ENCODE data around the gene MAFF.

Gene MAFF

DNA sequence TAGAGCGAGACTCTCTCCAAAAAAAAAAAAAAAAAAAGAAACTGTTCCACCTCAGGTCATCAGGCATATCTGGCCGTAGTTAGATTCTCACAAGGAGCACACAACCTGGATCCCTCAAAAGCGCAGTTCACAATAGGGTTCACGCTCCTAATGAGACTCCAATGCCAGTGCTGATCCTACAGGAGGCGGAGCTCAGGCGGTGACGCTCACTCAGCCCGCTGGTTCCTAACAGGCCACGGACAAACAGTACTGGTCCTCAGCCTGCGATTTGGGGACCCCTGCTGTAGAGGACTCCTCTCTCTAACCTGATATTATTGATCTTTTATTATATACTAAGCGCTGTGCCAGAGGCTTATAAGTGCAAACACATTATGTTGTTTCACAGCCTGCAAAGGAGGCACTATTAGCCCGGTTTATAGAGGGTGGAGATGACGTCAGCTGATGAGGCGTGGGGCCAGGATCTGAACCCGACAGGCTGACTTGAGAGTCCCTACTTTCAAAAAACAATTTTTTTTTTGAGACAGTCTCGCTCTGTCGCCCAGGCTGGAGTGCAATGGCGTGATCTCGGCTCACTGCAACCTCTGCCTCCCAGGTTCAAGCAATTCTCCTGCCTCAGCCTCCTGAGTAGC is 4.9 kb upstream of the MAFF start:
- Histone ChIP-seq H3K9me3 (replicated peaks; ENCODE audit: low read length) (no peaks in the 10 kb centered on the region), H3K4me3 (ENCODE audit: low read length) (no peak overlapping the region), H3K4me2 (ENCODE audit: low read length) (peak overlapping the region; percentile 70), H3K4me1 (ENCODE audit: control insufficient read depth, insufficient read depth, low read length) (peaks cover 16% of the 10 kb centered on the region), H3K27me3 (ENCODE audit: control insufficient read depth, insufficient read depth, low read length) (no peaks in the 10 kb centered on the region), H3K9ac (ENCODE audit: low read depth, low read length) (no peak overlapping the region), H3K36me3 (ENCODE audit: insufficient read depth, low read length) (no peaks in the 10 kb centered on the region)

DNA sequence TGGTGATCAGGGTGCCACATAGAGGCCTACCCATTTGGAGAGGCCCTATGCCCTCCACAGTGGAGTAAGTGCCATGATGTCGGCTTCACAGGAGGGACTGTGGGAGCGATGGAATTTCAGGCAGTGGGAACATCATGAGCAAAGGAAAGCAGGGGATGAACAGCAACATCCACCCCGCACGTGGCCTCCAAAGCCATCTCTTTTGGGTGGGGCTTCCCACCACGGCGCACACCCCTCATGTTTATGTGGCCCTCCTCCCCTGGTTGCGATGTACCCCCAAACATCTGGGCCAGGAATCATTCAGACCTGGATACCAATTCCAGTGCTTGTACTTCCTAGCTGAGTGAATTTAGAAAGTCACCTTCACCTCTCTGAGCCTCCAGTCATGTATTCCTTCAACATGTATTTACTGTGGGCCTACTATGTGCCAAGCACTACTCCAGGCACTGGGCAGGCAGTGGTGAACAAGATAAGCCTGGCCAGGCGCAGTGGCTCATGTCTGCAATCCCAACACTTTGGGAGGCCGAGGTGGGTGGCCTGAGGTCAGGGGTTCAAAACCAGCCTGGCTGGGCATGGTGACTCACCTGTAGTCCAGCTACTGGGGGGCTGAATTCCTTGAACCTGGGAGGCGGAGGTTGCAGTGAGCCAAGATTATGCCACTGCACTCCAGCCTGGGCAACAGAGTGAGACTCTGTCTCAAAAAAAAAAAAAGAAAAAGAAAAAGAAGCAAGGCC is 1.8 kb upstream of the MAFF start:
- no peaks in the 10 kb centered on the region for H3K36me3 ChIP-seq (ENCODE audit: insufficient read depth, low read length)
- no peak overlapping the region for H3K9ac ChIP-seq (ENCODE audit: low read depth, low read length)
- peaks cover 32% of the 10 kb centered on the region for H3K4me1 ChIP-seq (ENCODE audit: control insufficient read depth, insufficient read depth, low read length)
- no peak overlapping the region for H3K4me2 ChIP-seq (ENCODE audit: low read length)
- H3K27me3 ChIP-seq (ENCODE audit: control insufficient read depth, insufficient read depth, low read length): no peaks in the 10 kb centered on the region
- no peak overlapping the region for H3K4me3 ChIP-seq (ENCODE audit: low read length)
- no peaks in the 10 kb centered on the region for H3K9me3 ChIP-seq (replicated peaks; ENCODE audit: low read length)

- Histone ChIP-seq H3K9ac (ENCODE audit: low read depth, low read length) (peak overlapping the region; percentile 67), H3K4me3 (ENCODE audit: low read length) (peak overlapping the region; percentile 73), H3K9me3 (replicated peaks; ENCODE audit: low read length) (no peaks in the 10 kb centered on the region), H3K4me2 (ENCODE audit: low read length) (peak overlapping the region; percentile 92), H3K4me1 (ENCODE audit: control insufficient read depth, insufficient read depth, low read length) (peaks cover 40% of the 10 kb centered on the region), H3K27me3 (ENCODE audit: control insufficient read depth, insufficient read depth, low read length) (no peaks in the 10 kb centered on the region), H3K36me3 (ENCODE audit: insufficient read depth, low read length) (no peaks in the 10 kb centered on the region)
Observed at GRCh38 chr22:38201371-38201710, 453 bp upstream of the MAFF start.

DNA sequence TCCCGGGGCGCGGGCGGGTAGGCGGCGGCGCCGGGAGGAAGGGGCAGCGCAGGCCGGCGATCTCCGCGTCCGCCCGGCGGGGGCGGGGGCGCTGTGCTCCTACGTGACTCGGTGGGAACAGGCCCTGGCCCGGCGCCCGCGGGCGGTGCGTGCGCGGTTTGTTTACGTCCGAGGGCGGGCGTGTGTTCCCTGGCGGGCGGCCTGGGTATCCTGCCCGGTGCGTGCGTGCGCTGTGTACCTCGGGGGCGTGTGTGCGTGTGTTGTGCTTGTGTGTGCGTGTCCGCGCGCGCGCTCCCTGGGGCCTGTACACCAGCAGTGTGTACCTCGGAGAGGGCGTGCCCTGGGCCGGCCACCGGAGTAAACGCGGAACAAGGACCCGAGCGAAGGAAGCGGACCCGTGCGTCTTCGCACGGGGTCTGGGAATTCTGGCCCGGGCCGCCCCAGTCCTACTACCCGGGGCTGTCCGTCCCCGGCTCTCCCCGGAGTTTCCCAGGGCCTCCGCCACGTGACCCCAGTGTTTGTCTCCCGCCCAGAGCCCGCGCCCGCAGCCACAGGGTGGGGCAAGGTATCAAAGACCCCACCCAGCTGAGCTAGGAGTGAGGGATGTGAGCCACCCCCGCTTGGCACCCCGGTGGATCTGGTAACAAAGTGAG is 769 bp downstream of the MAFF start:
- H3K4me2 ChIP-seq (ENCODE audit: low read length): peak overlapping the region; percentile 86
- peak overlapping the region; percentile 100 for H3K9ac ChIP-seq (ENCODE audit: low read depth, low read length)
- H3K36me3 ChIP-seq (ENCODE audit: insufficient read depth, low read length): no peaks in the 10 kb centered on the region
- peak overlapping the region; percentile 96 for H3K4me3 ChIP-seq (ENCODE audit: low read length)
- H3K9me3 ChIP-seq (replicated peaks; ENCODE audit: low read length): no peaks in the 10 kb centered on the region
- H3K27me3 ChIP-seq (ENCODE audit: control insufficient read depth, insufficient read depth, low read length): no peaks in the 10 kb centered on the region
- peaks cover 37% of the 10 kb centered on the region for H3K4me1 ChIP-seq (ENCODE audit: control insufficient read depth, insufficient read depth, low read length)

DNA sequence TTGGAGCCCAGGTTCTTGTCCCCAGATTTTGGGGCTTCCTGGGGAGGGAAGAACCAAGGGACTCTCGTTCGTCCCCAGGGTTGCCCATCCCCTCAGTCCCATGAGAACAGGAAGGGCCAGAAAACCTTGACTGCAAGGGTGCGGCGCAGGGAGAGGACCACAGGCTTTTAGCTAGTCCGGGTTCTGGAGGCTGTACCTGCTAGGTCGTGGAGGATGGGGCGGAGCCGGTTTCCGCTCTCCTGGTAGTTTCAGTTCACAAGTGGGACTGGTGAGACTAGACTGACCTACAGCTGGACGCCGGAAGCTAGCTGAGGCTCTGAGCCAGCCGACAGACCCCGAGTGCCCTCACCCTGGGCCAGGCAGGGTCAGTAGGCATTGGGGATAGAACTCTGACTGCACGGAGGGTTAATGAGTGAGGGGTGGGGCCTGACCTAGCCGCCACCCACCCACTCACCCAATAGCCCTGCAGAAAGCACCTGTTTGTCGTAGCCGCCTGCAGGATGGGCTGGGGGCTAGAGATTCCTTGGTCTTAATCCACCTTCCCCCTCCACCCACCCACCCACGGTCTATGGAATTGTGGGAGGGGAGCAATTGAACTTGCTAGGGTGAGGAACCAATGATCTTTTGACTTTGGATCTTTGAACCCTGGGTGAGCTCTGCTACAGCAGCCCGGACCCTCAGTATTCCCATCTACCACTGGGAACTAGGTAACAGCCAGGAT is 1.5 kb downstream of the MAFF start:
- H3K9me3 ChIP-seq (replicated peaks; ENCODE audit: low read length): no peaks in the 10 kb centered on the region
- peaks cover under 1% of the 10 kb centered on the region for H3K36me3 ChIP-seq (ENCODE audit: insufficient read depth, low read length)
- H3K9ac ChIP-seq (ENCODE audit: low read depth, low read length): peak overlapping the region; percentile 100
- H3K4me3 ChIP-seq (ENCODE audit: low read length): peak overlapping the region; percentile 96
- H3K27me3 ChIP-seq (ENCODE audit: control insufficient read depth, insufficient read depth, low read length): no peaks in the 10 kb centered on the region
- H3K4me2 ChIP-seq (ENCODE audit: low read length): peak overlapping the region; percentile 86
- H3K4me1 ChIP-seq (ENCODE audit: control insufficient read depth, insufficient read depth, low read length): peaks cover 38% of the 10 kb centered on the region

DNA sequence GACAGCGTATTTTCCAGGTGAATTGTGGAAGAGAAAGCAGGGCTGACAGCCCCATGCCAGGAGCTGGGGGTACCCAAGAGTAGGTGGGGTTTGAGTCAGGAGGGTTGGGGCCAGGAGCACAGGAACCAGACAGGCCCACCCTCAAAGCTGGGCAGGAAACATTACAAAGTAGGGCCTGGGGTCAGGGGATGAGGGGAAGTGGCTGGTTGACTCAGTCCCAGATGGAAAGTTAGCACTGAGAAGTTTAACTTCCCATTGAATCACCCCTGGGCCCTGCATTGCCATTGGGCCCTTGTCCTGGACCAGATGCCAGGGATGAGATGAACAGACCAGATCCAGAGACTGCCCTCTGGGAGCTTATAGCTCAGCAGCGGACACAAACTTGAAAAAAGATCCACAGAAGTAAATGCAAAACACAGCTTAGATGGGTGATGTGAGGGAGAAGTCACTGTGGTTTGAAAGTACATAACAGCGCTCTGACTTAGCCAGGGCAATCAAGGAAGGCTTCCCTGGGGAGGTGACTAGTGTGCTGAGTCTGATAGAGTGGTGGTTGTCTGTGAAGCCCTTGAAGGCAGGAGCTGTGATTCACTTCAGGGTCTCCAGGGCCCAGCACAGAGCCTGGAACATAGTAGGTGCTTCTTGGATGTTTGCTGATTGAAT is 2.2 kb downstream of the MAFF start:
- H3K9me3 ChIP-seq (replicated peaks; ENCODE audit: low read length): no peaks in the 10 kb centered on the region
- peak overlapping the region; percentile 86 for H3K4me2 ChIP-seq (ENCODE audit: low read length)
- peaks cover 4% of the 10 kb centered on the region for H3K36me3 ChIP-seq (ENCODE audit: insufficient read depth, low read length)
- H3K4me1 ChIP-seq (ENCODE audit: control insufficient read depth, insufficient read depth, low read length): peaks cover 41% of the 10 kb centered on the region
- H3K9ac ChIP-seq (ENCODE audit: low read depth, low read length): peak overlapping the region; percentile 100
- H3K27me3 ChIP-seq (ENCODE audit: control insufficient read depth, insufficient read depth, low read length): no peaks in the 10 kb centered on the region
- peak overlapping the region; percentile 96 for H3K4me3 ChIP-seq (ENCODE audit: low read length)

DNA sequence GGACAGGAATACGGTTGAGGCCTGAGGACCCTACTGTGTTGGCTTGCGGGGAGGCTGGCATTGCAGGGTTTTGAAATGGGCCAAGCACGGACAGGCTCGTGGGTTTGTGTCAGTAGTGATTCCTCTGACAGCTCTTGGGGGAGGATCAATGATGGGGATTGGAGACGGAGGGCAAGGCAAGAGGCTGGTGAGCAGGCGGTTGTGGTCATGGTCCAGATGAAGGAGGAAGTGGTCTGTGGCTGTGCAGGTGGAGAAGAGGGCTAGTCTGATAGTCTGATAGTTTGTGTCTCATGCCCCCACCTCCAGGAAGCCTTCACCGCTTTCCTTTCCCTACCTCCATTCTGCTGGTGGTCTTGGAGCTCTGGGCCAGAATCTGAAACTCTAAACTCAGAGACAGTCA is 3.0 kb downstream of the MAFF start:
- H3K9me3 ChIP-seq (replicated peaks; ENCODE audit: low read length): no peaks in the 10 kb centered on the region
- peaks cover 41% of the 10 kb centered on the region for H3K4me1 ChIP-seq (ENCODE audit: control insufficient read depth, insufficient read depth, low read length)
- no peaks in the 10 kb centered on the region for H3K27me3 ChIP-seq (ENCODE audit: control insufficient read depth, insufficient read depth, low read length)
- peak overlapping the region; percentile 86 for H3K4me2 ChIP-seq (ENCODE audit: low read length)
- peak overlapping the region; percentile 100 for H3K9ac ChIP-seq (ENCODE audit: low read depth, low read length)
- peaks cover 4% of the 10 kb centered on the region for H3K36me3 ChIP-seq (ENCODE audit: insufficient read depth, low read length)
- peak overlapping the region; percentile 96 for H3K4me3 ChIP-seq (ENCODE audit: low read length)

DNA sequence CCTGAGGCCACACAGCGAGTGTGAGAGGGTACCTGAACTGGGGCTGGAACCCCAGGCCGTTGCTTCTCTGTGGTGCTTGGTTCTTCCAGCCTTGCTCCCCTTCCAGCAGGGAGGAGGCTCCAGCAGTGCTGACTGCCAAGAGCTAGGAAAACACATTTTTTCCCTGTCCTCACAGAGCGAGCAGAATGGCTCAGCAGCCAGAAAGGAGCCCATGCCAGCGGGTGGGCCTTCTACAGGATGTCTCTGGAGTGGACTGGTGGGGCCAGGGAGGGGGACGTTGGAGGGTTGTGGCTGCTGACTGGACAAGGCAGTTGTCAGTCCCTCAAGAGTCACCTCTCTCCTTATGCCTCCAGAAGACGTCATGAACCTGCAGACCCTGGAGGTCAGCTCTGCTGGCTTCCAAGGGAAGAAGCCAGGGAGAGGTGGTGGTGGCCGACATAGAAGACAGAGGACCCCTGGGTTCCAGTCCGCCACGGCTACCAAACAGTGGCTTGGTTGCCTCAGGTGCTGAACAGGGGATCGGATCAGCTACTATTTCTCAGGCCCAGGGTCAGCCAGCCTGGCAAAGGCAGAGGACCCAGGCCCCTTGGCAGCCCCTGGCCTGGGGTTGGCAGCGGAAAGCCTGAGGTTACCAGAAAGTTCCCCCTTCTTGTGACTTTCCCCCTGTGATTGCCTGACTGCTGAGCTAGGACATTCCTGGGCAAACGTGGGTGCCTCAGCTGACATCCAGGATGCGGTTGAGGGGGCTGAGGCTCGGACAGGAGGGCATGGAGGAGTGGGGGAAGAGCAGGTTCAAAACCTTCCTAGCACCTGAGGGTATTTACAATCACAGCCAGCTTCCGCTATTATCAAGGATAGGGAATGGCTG is 3.7 kb downstream of the MAFF start:
- H3K4me2 ChIP-seq (ENCODE audit: low read length): peak overlapping the region; percentile 86
- peak overlapping the region; percentile 29 for H3K4me3 ChIP-seq (ENCODE audit: low read length)
- H3K36me3 ChIP-seq (ENCODE audit: insufficient read depth, low read length): peaks cover 6% of the 10 kb centered on the region
- peaks cover 41% of the 10 kb centered on the region for H3K4me1 ChIP-seq (ENCODE audit: control insufficient read depth, insufficient read depth, low read length)
- no peaks in the 10 kb centered on the region for H3K27me3 ChIP-seq (ENCODE audit: control insufficient read depth, insufficient read depth, low read length)
- H3K9me3 ChIP-seq (replicated peaks; ENCODE audit: low read length): no peaks in the 10 kb centered on the region
- peak overlapping the region; percentile 100 for H3K9ac ChIP-seq (ENCODE audit: low read depth, low read length)

DNA sequence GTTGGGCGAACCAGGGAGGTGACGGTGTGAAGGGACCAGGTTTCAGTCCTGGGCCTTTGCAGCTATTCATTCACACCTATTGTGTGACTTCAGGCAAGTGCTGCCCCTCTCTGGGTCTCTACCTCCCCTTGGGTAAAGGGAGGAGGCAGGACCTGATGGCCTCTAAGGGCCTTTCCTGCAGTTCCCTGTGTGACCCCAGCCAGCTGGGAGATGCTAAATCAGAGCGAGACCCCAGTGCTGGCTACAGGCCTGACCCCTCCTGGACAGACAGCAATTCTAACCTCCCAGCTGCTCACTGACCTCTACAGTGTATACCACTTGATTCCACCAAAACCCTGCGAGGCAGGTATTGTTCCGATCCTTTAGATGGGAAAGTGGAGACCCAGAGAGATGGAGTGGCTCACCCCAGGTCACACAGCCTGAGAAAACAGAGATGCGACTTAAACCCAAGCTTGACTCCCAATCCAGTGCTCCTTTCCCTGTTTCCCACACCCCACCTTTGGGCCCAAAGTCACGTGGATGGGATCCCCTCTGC is 6.2 kb downstream of the MAFF start:
- peaks cover 33% of the 10 kb centered on the region for H3K4me1 ChIP-seq (ENCODE audit: control insufficient read depth, insufficient read depth, low read length)
- H3K4me2 ChIP-seq (ENCODE audit: low read length): no peak overlapping the region
- no peak overlapping the region for H3K9ac ChIP-seq (ENCODE audit: low read depth, low read length)
- no peaks in the 10 kb centered on the region for H3K9me3 ChIP-seq (replicated peaks; ENCODE audit: low read length)
- peaks cover 11% of the 10 kb centered on the region for H3K36me3 ChIP-seq (ENCODE audit: insufficient read depth, low read length)
- no peaks in the 10 kb centered on the region for H3K27me3 ChIP-seq (ENCODE audit: control insufficient read depth, insufficient read depth, low read length)
- no peak overlapping the region for H3K4me3 ChIP-seq (ENCODE audit: low read length)

GRCh38 chr22:38208551-38208968 is 6.8 kb downstream of the MAFF start:
- H3K4me1 ChIP-seq (ENCODE audit: control insufficient read depth, insufficient read depth, low read length): peaks cover 27% of the 10 kb centered on the region

More at GRCh38 chr22:38208551-38208968, 6.8 kb downstream of the MAFF start:
- H3K36me3 ChIP-seq (ENCODE audit: insufficient read depth, low read length): peaks cover 11% of the 10 kb centered on the region
- no peak overlapping the region for H3K9ac ChIP-seq (ENCODE audit: low read depth, low read length)
- no peak overlapping the region for H3K4me2 ChIP-seq (ENCODE audit: low read length)
- no peaks in the 10 kb centered on the region for H3K9me3 ChIP-seq (replicated peaks; ENCODE audit: low read length)
- H3K27me3 ChIP-seq (ENCODE audit: control insufficient read depth, insufficient read depth, low read length): no peaks in the 10 kb centered on the region
- H3K4me3 ChIP-seq (ENCODE audit: low read length): no peak overlapping the region

Measured in skeletal muscle satellite cell (primary cell).